Measurements from ENCODE around the gene TLX1. TPM values are rescaled to one million over a fixed set of nuclear protein-coding genes. Genes with fewer than 3 reads are reported as not detected.

The TLX1 gene
- not detected for total RNA-seq
- long read RNA-seq = 0 reads

DNA sequence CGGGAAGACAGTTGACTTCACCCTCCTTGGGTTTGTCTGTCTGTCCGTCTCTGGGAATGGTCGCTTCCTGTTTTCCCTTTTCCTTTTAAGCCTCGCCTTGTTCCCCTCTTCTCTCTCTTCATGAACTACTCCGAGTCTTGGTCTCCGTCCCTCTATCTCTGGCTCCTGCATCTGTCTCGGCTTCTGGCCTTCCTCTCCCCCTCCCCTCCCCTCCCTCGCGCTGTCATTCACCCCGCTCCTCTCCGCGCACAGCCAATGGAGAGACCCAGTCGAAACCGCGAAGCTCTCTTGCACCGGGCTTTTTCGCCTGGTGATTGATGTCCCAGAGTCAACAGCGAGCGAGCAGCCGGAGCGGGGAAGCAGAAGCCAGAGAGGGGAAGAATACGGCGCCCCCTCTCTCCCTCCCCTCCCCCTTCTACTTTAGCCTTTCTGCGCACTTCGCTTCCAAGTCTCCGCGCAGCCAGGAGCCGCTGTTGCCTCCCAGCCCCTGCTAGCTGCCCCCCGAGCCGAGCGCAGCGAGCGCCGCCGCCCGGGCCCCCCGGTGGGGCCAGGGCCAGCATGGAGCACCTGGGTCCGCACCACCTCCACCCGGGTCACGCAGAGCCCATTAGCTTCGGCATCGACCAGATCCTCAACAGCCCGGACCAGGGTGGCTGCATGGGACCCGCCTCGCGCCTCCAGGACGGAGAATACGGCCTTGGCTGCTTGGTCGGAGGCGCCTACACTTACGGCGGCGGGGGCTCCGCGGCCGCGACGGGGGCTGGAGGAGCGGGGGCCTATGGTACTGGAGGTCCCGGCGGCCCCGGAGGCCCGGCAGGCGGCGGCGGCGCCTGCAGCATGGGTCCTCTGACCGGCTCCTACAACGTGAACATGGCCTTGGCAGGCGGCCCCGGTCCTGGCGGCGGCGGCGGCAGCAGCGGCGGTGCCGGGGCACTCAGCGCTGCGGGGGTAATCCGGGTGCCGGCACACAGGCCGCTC, at the start of gene TLX1:
Gene TLX1, plus strand, starts transcription at position 317 of the 978 bp plus-strand sequence. Its CDS starts 242 bp downstream, at position 559.
- no peaks in the 10 kb centered on the region for H3K9me3 ChIP-seq (replicated peaks)
- peak within 1 kb of the TSS; percentile 61 for H3K4me3 ChIP-seq
- no peak for TF ChIP-seq CTCF (IDR thresholded peaks at IDR 0.05; ENCODE audit: borderline replicate concordance)
- H3K4me1 ChIP-seq = peaks cover 54% of the 10 kb centered on the region
- H3K27me3 ChIP-seq (ENCODE audit: low read depth) = peaks cover 100% of the 10 kb centered on the region
- intact Hi-C loops (cut with micrococcal nuclease) = no loop called here
- H3K36me3 ChIP-seq = no peaks in the 10 kb centered on the region
- no peak for DNase-seq
- H3K27ac ChIP-seq (replicated peaks) = no peak within 1 kb of the TSS

- Histone ChIP-seq H3K4me1 (no peaks in the 10 kb centered on the region), H3K36me3 (no peaks in the 10 kb centered on the region), H3K27me3 (ENCODE audit: low read depth) (peaks cover 100% of the 10 kb centered on the region), H3K27ac (replicated peaks) (no peak overlapping the region), H3K4me3 (no peak overlapping the region), H3K9me3 (replicated peaks) (no peaks in the 10 kb centered on the region)
- TF ChIP-seq CTCF (IDR thresholded peaks at IDR 0.05; ENCODE audit: borderline replicate concordance) = no peak
- no peak for DNase-seq
- intact Hi-C loops (cut with micrococcal nuclease) = no loop called here
These were observed 45.3 kb upstream of the TLX1 start for GRCh38 chr10:101085846-101086245.

DNA sequence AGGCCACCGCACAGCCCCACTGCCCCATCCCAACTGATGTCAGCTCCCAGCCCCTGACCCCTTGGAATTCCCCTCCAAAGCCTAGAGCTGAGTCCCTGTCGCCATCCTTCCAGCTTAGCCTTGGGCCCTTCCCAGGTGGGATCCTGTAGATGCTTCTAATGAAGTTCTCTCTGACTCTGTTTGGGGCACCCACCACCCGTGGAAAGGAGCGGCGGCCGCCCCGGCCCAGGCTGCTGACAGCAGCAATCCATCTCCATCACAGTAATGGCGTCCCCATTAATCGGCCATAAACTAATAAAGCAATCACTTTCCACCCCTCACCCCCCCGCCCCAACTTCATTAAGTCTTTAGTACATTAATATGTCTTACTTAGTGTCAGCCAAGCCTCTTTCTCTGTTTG, 43.7 kb upstream of the TLX1 start:
- Histone ChIP-seq H3K4me3 (no peak overlapping the region), H3K27ac (replicated peaks) (no peak overlapping the region), H3K9me3 (replicated peaks) (no peaks in the 10 kb centered on the region), H3K27me3 (ENCODE audit: low read depth) (peaks cover 100% of the 10 kb centered on the region), H3K36me3 (no peaks in the 10 kb centered on the region), H3K4me1 (no peaks in the 10 kb centered on the region)
- no peak for TF ChIP-seq CTCF (IDR thresholded peaks at IDR 0.05; ENCODE audit: borderline replicate concordance)
- intact Hi-C loops (cut with micrococcal nuclease) = no loop called here
- DNase-seq = no peak

GRCh38 chr10:101087965-101088364, 43.1 kb upstream of the TLX1 start:
- no peak for TF ChIP-seq CTCF (IDR thresholded peaks at IDR 0.05; ENCODE audit: borderline replicate concordance)
- Histone ChIP-seq H3K27me3 (ENCODE audit: low read depth) (peaks cover 100% of the 10 kb centered on the region), H3K36me3 (no peaks in the 10 kb centered on the region), H3K4me3 (no peak overlapping the region), H3K9me3 (replicated peaks) (no peaks in the 10 kb centered on the region), H3K27ac (replicated peaks) (no peak overlapping the region), H3K4me1 (no peaks in the 10 kb centered on the region)
- DNase-seq = no peak
- intact Hi-C loops (cut with micrococcal nuclease) = no loop called here

DNA sequence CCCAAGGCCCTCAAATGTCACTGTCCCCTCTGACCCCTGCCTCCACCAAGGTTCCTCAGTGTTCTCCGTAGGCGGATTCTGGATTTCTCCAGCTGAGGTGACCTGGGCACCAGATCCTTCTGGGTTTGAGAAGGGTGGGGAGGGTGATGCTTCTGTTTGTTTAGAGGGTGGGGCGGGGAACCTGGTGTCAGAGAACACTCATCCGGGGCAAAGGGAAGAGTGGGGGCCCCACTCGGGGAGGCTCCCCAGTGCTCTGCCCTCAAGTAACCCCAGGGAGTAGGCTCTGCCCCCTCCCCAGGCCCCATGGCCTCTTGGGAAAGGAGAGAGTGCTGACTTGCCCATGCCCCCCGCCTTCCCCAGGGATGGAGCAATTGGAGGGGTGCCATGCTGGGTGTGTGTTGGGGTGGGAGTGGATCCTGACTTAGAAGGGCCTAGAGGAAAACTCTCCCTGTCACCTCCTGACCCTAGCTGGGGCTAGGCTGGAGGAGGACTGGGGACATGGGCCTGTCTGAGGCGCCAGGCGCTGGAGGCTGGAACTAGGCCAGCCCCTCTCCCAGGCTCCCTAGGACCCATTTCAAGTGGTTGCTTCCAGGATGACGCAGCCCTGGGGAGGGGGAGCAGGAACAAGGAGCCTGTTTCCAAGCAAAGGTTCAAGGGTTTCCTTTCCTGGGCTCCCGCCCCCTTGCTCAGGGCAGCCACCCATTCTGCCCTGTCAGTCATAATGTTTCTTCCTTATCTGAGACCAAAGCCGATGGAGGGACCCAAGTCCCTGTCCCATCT, 41.4 kb upstream of the TLX1 start:
- Histone ChIP-seq H3K4me1 (no peaks in the 10 kb centered on the region), H3K27me3 (ENCODE audit: low read depth) (peaks cover 100% of the 10 kb centered on the region), H3K9me3 (replicated peaks) (no peaks in the 10 kb centered on the region), H3K36me3 (no peaks in the 10 kb centered on the region), H3K27ac (replicated peaks) (no peak overlapping the region), H3K4me3 (no peak overlapping the region)
- intact Hi-C loops (cut with micrococcal nuclease) = no loop called here
- TF ChIP-seq CTCF (IDR thresholded peaks at IDR 0.05; ENCODE audit: borderline replicate concordance) = no peak
- DNase-seq = no peak

Data from left ventricle myocardium inferior (tissue), 1 donor.